ENCODE results near the gene HSPD1. TPM values are rescaled to one million over a fixed set of nuclear protein-coding genes. Genes with fewer than 3 reads are reported as not detected.

The HSPD1 gene
- total and polyA plus RNA-seq, 10 of the 15 experiments (the other 5 are each of a cell fraction or from before 2014, with no cell fraction given): 345 to 1,169 (median 695) TPM

DNA sequence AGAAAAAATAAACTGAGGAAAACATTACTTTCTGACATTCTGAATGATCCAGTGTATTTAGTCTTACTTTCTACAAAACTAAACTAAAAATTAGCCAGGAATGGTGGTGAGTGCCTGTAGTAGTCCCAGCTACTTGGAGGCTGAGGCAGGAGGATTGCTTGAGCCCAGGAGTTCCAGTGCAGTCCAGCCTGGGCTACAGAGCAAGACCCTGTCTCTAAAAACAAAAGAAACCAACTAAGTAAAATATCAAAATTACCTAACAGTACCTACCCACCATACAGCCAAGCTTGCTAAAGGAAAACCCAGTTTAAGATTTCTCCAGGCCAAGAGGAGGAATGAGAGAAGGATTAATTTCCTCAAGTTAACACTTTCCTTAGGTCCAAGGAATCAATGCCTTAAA is 2.9 kb downstream of the HSPD1 start:
- Histone ChIP-seq H4K20me1 (ENCODE audit: control insufficient read depth, insufficient read depth) (no peaks in the 10 kb centered on the region), H3K36me3 (ENCODE audit: control insufficient read depth in 2 of 2, insufficient read depth in 2 of 2, low read length in 1 of 2) (peaks cover 8 to 39% of the 10 kb centered on the region in 2 experiments), H3K4me3 (peak overlapping the region; percentile 88), H3K9ac (ENCODE audit: control insufficient read depth, insufficient read depth, low read length) (peak overlapping the region; percentile 58), H3K27ac (ENCODE audit: control insufficient read depth, insufficient read depth) (peak overlapping the region; percentile 24; the same call in 1 of the 2 replicates), H3K27me3 (replicated peaks in 1 of 2; ENCODE audit: control insufficient read depth in 2 of 2, insufficient read depth in 2 of 2, low read length in 1 of 2) (no peaks in the 10 kb centered on the region), H3K79me2 (ENCODE audit: control insufficient read depth, insufficient read depth, low read length) (peaks cover 90% of the 10 kb centered on the region), H2AFZ (ENCODE audit: control insufficient read depth, low read depth, low read length) (no peak overlapping the region), H3K9me3 (replicated peaks; ENCODE audit: control insufficient read depth, insufficient read depth, low read length) (no peaks in the 10 kb centered on the region), H3K4me2 (ENCODE audit: control insufficient read depth, insufficient read depth) (peak overlapping the region; percentile 93), H3K4me1 (ENCODE audit: control insufficient read depth, insufficient read depth, low read length) (peaks cover 13% of the 10 kb centered on the region)
- DNase-seq (ENCODE audit: low read depth, low spot score): no peak
- in situ Hi-C loops (cut with MboI): no loop called here
- TF ChIP-seq, protein P1, sequence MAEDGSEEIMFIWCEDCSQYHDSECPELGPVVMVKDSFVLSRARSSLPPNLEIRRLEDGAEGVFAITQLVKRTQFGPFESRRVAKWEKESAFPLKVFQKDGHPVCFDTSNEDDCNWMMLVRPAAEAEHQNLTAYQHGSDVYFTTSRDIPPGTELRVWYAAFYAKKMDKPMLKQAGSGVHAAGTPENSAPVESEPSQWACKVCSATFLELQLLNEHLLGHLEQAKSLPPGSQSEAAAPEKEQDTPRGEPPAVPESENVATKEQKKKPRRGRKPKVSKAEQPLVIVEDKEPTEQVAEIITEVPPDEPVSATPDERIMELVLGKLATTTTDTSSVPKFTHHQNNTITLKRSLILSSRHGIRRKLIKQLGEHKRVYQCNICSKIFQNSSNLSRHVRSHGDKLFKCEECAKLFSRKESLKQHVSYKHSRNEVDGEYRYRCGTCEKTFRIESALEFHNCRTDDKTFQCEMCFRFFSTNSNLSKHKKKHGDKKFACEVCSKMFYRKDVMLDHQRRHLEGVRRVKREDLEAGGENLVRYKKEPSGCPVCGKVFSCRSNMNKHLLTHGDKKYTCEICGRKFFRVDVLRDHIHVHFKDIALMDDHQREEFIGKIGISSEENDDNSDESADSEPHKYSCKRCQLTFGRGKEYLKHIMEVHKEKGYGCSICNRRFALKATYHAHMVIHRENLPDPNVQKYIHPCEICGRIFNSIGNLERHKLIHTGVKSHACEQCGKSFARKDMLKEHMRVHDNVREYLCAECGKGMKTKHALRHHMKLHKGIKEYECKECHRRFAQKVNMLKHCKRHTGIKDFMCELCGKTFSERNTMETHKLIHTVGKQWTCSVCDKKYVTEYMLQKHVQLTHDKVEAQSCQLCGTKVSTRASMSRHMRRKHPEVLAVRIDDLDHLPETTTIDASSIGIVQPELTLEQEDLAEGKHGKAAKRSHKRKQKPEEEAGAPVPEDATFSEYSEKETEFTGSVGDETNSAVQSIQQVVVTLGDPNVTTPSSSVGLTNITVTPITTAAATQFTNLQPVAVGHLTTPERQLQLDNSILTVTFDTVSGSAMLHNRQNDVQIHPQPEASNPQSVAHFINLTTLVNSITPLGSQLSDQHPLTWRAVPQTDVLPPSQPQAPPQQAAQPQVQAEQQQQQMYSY (CRISPR knock-in tag; IDR thresholded peaks at IDR 0.05): no peak
- no peak for TF ChIP-seq RCOR1 (conservative IDR thresholded peaks at IDR 0.05; ENCODE audit: low read depth, low read length)
- TF ChIP-seq POLR2AphosphoS5 (IDR thresholded peaks at IDR 0.05; ENCODE audit: low read length): peak; percentile 46; the same call in 1 of the 2 replicates
- FAIRE-seq: no peak
- ChIA-PET SMC1A (ENCODE audit: uncharacterized antibody, unreplicated experiment) (interaction anchor here (0.6 to 1.4 kb wide), 8 partner anchors 9 to 748 kb away, joined by 3 to 6 read pairs (median 4); partner anchors contain the start of gene SF3B1), POLR2A (interaction anchor here (1.0 to 12.1 kb wide), 5 partner anchors 12 to 62 kb away, joined by 3 to 156 read pairs (median 5); partner anchors contain the start of genes COQ10B, MOB4 and SF3B1), CTCF (interaction anchor here (0.6 to 1.5 kb wide), 2 partner anchors 65 to 85 kb away, joined by 3 to 4 read pairs; no protein-coding TSS in a partner anchor), RAD21 (ENCODE audit: unreplicated experiment) (interaction anchor here (0.6 to 4.2 kb wide), 7 partner anchors 40 to 209 kb away, joined by 3 to 22 read pairs (median 3); partner anchors contain the start of genes COQ10B and MARS2)
- ATAC-seq: no peak
- no TSS peak for BruUV-seq (replicated peaks)
- intact Hi-C loops (cut with micrococcal nuclease; ENCODE audit: unreplicated experiment): loop anchor here (2.0 to 5.0 kb wide), 3 partner anchors 68 to 281 kb away; no protein-coding TSS in a partner anchor
